ENCODE data around the gene LGALSL.

Gene LGALSL

DNA sequence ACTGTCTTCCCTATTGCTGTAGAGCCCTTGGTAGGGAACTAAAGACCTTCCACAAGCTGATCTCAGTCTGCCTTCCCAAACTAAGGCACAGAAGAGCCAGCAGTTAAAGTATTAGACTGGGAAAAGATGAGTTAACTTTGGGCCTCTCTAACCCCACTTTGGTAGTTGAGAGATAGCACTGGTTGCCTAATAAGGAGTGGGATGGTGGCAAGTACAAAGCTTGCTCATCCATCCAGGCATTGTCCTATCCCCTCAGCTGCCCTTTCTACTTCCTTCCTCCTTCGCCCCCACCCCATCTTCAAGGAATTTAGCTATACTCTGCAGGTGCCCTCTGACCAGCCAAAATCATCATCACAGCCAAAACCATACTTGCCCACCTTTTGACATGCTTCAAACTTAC is 48.0 kb downstream of the LGALSL start:
- TF ChIP-seq TEAD4 (IDR thresholded peaks at IDR 0.05) (no peak), YY1 (IDR thresholded peaks at IDR 0.05; ENCODE audit: low read depth) (no peak), CEBPB (IDR thresholded peaks at IDR 0.05) (no peak), RAD21 (IDR thresholded peaks at IDR 0.05; ENCODE audit: low read depth) (no peak), EP300 (IDR thresholded peaks at IDR 0.05; ENCODE audit: borderline replicate concordance) (no peak), ZBTB7A (IDR thresholded peaks at IDR 0.05; ENCODE audit: low read depth) (no peak), EGR1 (IDR thresholded peaks at IDR 0.05) (no peak)
- TF ChIP-seq, protein P1, sequence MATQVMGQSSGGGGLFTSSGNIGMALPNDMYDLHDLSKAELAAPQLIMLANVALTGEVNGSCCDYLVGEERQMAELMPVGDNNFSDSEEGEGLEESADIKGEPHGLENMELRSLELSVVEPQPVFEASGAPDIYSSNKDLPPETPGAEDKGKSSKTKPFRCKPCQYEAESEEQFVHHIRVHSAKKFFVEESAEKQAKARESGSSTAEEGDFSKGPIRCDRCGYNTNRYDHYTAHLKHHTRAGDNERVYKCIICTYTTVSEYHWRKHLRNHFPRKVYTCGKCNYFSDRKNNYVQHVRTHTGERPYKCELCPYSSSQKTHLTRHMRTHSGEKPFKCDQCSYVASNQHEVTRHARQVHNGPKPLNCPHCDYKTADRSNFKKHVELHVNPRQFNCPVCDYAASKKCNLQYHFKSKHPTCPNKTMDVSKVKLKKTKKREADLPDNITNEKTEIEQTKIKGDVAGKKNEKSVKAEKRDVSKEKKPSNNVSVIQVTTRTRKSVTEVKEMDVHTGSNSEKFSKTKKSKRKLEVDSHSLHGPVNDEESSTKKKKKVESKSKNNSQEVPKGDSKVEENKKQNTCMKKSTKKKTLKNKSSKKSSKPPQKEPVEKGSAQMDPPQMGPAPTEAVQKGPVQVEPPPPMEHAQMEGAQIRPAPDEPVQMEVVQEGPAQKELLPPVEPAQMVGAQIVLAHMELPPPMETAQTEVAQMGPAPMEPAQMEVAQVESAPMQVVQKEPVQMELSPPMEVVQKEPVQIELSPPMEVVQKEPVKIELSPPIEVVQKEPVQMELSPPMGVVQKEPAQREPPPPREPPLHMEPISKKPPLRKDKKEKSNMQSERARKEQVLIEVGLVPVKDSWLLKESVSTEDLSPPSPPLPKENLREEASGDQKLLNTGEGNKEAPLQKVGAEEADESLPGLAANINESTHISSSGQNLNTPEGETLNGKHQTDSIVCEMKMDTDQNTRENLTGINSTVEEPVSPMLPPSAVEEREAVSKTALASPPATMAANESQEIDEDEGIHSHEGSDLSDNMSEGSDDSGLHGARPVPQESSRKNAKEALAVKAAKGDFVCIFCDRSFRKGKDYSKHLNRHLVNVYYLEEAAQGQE (IDR thresholded peaks at IDR 0.05; ENCODE audit: low read depth) = no peak

DNA sequence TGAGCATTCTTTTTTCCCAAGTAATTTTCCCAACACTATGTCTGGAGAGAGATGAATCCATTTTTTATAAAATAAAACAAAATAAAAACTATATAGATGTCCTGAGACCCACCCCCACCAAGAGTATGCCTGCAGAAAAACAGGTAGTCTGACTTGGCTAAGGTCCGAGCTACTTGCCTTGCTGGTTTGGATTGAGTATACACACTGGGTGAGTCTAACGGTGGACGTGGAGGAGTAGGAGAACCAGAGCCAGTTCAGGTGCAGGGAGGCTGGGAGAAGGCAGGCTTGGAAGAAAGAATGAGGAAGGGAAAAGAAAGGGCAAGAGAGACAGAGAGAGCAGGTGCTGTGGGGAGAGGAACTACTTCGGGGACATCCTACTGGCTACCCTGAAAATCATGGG is 48.9 kb downstream of the LGALSL start:
- TF ChIP-seq NFIC (IDR thresholded peaks at IDR 0.05) (no peak), YY1 (IDR thresholded peaks at IDR 0.05; ENCODE audit: low read depth) (no peak), CREB1 (IDR thresholded peaks at IDR 0.05; ENCODE audit: low read depth) (no peak), EGR1 (IDR thresholded peaks at IDR 0.05) (no peak), CEBPB (IDR thresholded peaks at IDR 0.05) (no peak), TEAD4 (IDR thresholded peaks at IDR 0.05) (no peak), ZBTB7A (IDR thresholded peaks at IDR 0.05; ENCODE audit: low read depth) (no peak), EP300 (IDR thresholded peaks at IDR 0.05; ENCODE audit: borderline replicate concordance) (no peak), TAF1 (IDR thresholded peaks at IDR 0.05; ENCODE audit: low read depth) (no peak), TCF12 (IDR thresholded peaks at IDR 0.05; ENCODE audit: low read depth) (no peak)
- TF ChIP-seq, protein P2, sequence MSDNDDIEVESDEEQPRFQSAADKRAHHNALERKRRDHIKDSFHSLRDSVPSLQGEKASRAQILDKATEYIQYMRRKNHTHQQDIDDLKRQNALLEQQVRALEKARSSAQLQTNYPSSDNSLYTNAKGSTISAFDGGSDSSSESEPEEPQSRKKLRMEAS (IDR thresholded peaks at IDR 0.05) = no peak
- TF ChIP-seq, protein P1 (IDR thresholded peaks at IDR 0.05; ENCODE audit: low read depth) = no peak
- TF ChIP-seq, protein P3, sequence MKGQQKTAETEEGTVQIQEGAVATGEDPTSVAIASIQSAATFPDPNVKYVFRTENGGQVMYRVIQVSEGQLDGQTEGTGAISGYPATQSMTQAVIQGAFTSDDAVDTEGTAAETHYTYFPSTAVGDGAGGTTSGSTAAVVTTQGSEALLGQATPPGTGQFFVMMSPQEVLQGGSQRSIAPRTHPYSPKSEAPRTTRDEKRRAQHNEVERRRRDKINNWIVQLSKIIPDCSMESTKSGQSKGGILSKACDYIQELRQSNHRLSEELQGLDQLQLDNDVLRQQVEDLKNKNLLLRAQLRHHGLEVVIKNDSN (IDR thresholded peaks at IDR 0.05) = no peak

DNA sequence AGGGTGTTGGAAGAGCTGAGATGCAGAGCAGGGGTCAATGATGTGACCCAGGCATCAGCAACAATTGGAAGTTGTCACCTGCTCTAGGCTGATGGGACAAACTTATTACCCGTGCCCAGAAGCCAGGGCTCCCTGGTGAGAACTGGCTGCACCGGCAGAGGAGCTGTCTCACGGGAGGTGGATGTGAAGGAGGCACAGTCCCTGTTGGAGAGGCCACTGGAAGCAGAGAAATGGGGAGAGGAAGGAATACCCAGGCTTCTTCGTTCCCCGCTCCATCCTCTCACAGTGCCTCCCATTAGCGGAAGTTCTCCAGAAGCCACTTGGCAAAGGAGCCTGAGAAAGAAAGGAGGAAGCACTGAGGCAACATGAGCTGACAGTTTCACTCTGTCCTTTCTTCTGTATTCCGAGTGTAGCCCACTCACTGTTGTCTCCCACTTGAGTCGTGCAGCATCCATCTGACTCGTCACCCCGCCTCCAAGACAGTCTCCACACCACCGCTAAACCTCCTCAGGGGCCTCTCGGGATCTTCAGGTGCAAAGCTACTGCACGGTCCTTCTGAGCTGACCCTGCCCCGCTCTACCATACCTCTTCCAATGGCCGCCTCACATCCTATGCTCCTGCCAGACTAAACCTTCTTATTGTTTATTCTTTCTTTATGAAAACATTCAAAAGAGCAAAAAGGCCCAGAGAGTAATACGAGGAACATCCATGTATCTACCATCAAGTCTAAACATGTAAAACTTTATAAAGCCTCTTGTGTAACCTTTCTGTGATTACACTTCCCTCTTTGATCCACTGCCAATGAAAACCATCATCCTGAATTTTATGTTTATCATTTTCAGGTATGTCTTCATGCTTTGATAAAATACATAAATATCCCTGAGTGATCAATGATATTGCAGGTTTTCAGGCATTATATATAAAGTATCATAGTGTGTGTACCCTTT is 51.1 kb downstream of the LGALSL start:
- TF ChIP-seq CEBPB (IDR thresholded peaks at IDR 0.05) (no peak), FOXM1 (IDR thresholded peaks at IDR 0.05; ENCODE audit: borderline replicate concordance, low read depth) (no peak), EP300 (IDR thresholded peaks at IDR 0.05; ENCODE audit: borderline replicate concordance) (no peak), ZBTB7A (IDR thresholded peaks at IDR 0.05; ENCODE audit: low read depth) (no peak), NFIC (IDR thresholded peaks at IDR 0.05) (no peak), TCF12 (IDR thresholded peaks at IDR 0.05; ENCODE audit: low read depth) (no peak), CREB1 (IDR thresholded peaks at IDR 0.05; ENCODE audit: low read depth) (no peak), RAD21 (IDR thresholded peaks at IDR 0.05; ENCODE audit: low read depth) (no peak), TEAD4 (IDR thresholded peaks at IDR 0.05) (no peak), YY1 (IDR thresholded peaks at IDR 0.05; ENCODE audit: low read depth) (no peak), EGR1 (IDR thresholded peaks at IDR 0.05) (no peak), TAF1 (IDR thresholded peaks at IDR 0.05; ENCODE audit: low read depth) (no peak)
- TF ChIP-seq, protein P3 (IDR thresholded peaks at IDR 0.05) = no peak
- TF ChIP-seq, protein P1 (IDR thresholded peaks at IDR 0.05; ENCODE audit: low read depth) = no peak
- TF ChIP-seq, protein P2 (IDR thresholded peaks at IDR 0.05) = no peak

DNA sequence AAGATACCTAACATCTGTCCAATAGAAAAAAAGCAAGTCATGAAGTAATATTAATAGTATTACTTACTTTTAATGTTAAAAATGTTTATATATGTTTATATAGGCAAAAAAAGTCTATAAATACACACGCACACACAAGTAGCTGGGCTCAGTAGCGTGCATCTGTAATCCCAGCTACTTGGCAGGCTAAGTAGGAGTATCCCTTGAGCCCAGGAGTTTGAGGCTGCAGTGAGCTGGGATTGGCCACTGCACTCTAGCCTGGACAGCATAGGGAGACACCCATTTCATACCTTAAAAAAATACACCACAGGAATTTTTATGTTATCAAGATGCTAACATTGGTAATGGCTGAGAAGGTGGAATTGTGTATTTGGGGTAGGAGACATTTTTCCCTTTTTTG is 52.7 kb downstream of the LGALSL start:
- no peak for TF ChIP-seq NFIC (IDR thresholded peaks at IDR 0.05)
- no peak for TF ChIP-seq CREB1 (IDR thresholded peaks at IDR 0.05; ENCODE audit: low read depth)
- TF ChIP-seq, protein P1 (IDR thresholded peaks at IDR 0.05; ENCODE audit: low read depth) = no peak
- TF ChIP-seq EP300 (IDR thresholded peaks at IDR 0.05; ENCODE audit: borderline replicate concordance) = no peak
- TF ChIP-seq FOXM1 (IDR thresholded peaks at IDR 0.05; ENCODE audit: borderline replicate concordance, low read depth) = no peak
- TF ChIP-seq TAF1 (IDR thresholded peaks at IDR 0.05; ENCODE audit: low read depth) = no peak
- no peak for TF ChIP-seq CEBPB (IDR thresholded peaks at IDR 0.05)
- no peak for TF ChIP-seq RAD21 (IDR thresholded peaks at IDR 0.05; ENCODE audit: low read depth)
- TF ChIP-seq ZBTB7A (IDR thresholded peaks at IDR 0.05; ENCODE audit: low read depth) = no peak
- TF ChIP-seq EGR1 (IDR thresholded peaks at IDR 0.05) = no peak
- no peak for TF ChIP-seq YY1 (IDR thresholded peaks at IDR 0.05; ENCODE audit: low read depth)
- TF ChIP-seq, protein P2 (IDR thresholded peaks at IDR 0.05) = no peak
- TF ChIP-seq, protein P3 (IDR thresholded peaks at IDR 0.05) = no peak
- no peak for TF ChIP-seq TCF12 (IDR thresholded peaks at IDR 0.05; ENCODE audit: low read depth)
- no peak for TF ChIP-seq TEAD4 (IDR thresholded peaks at IDR 0.05)

All from Ishikawa (cell line).